Testis (tissue), 2 donors: ENCODE results near the gene PLGRKT.

Experiments
- CTCF ChIP-seq, 3 experiments: fragments of 450-650 bp in 2 of 3; fragments of 200-600 bp in 1 of 3; sonication (generic) in 1 of 3; IDR thresholded peaks; one replicate each; pipeline ENCODE4 v1.5.1; 2016 to 2019; ENCODE audit warnings: antibody characterized with exemption in 3 of 3, mild to moderate bottlenecking in 2 of 3, moderate library complexity in 1 of 3
- POLR2A ChIP-seq: fragments of 450-650 bp; IDR thresholded peaks from one replicate; pipeline ENCODE4 v1.6.1; 2017; ENCODE audit warnings: antibody characterized with exemption, mild to moderate bottlenecking, moderate library complexity

- TF ChIP-seq CTCF (IDR thresholded peaks at IDR 0.05) (no peak), POLR2A (no peak)
These were observed 7.7 kb downstream of the PLGRKT start for GRCh38 chr9:5429873-5430564.
